Mononuclear cell (primary cell): ENCODE data around the gene GNAI2. TPM values are rescaled to one million over a fixed set of nuclear protein-coding genes. Genes with fewer than 3 reads are reported as not detected.
"Not testable (repeated sequence)": the region's sequence is repeated elsewhere in the genome, so short reads cannot be mapped to it uniquely, and the experiment has no call there.

ENCODE experiments used
- H3K27me3 ChIP-seq: 2 replicates; pipeline ENCODE4 v1.6.0; 2011; ENCODE audit warnings: low read length, control low read depth; ENCODE audit not compliant: insufficient read depth
- H3K4me1 ChIP-seq: 2 replicates; pipeline ENCODE4 v1.5.1; 2011; ENCODE audit warnings: mild to moderate bottlenecking, low read length, control low read depth; ENCODE audit not compliant: insufficient read depth
- H3K4me3 ChIP-seq: 2 replicates; pipeline ENCODE4 v1.5.1; 2011; ENCODE audit warnings: mild to moderate bottlenecking, low read length, moderate library complexity
- H3K9me3 ChIP-seq: 2 replicates; pipeline ENCODE4 v1.5.1; 2011; ENCODE audit warnings: low read depth, mild to moderate bottlenecking, control low read depth, low read length
- total RNA-seq: library from RNA; depleted of rRNA; stranded (reverse); fragments of >200 nt; gene quantifications from one replicate; pipeline ENCODE4 v1.2.3, GENCODE V29; 2012

Gene GNAI2
- total RNA-seq, 1 donor, result 243 TPM

DNA sequence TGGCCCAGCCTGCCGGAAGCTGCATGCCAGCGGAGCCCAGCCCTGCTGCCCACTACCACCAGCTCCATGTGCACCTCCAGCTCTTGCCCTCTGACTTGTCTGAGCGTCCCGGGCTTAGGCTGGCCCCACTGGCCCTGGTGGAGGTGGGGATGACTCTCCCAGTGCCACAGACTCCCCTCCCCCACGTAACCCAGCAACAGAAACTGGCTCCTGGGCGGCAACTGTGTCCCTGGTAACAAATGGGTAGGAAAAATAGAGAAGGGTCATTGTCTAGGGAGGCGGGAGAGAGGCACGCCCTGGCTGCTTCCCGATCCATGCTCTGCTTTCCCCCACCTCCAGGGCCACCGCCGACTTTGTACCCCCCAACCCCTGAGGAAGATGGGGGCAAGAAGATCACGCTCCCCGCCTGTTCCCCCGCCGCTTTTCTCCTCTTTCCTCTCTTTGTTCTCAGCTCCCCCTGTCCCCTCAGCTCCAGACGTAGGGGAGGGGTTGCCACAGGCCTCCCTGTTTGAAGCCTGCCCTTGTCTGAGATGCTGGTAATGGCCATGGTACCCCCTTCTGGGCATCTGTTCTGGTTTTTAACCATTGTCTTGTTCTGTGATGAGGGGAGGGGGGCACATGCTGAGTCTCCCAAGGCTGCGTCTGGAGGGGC is 22.2 kb downstream of the GNAI2 start:
- H3K9me3 ChIP-seq, result no peaks in the 10 kb centered on the region
- no peaks in the 10 kb centered on the region for H3K27me3 ChIP-seq
- H3K4me3 ChIP-seq, result no peak overlapping the region
- H3K4me1 ChIP-seq, result peaks cover 42% of the 10 kb centered on the region

DNA sequence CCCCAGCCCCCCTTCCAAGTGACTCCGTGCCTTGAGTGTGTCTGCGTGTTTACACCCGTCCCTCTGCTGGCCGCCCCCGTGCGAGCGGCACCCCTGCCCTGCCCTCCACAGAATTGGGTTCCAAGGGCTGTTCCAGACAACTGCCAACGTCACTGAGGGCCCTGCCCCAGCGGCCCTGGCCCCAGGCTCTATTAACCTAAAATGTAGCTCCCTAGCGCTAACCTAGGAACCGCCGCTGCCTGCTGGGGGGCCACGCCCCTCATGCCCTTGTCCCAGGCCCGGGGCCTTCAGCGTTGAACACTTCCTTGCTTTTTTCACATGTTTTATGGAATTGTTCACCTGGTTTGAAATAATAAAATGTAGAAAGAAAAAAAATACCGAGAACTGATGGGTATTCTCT is 23.0 kb downstream of the GNAI2 start:
- peaks cover 34% of the 10 kb centered on the region for H3K4me1 ChIP-seq
- no peaks in the 10 kb centered on the region for H3K9me3 ChIP-seq
- no peak overlapping the region for H3K4me3 ChIP-seq
- no peaks in the 10 kb centered on the region for H3K27me3 ChIP-seq

DNA sequence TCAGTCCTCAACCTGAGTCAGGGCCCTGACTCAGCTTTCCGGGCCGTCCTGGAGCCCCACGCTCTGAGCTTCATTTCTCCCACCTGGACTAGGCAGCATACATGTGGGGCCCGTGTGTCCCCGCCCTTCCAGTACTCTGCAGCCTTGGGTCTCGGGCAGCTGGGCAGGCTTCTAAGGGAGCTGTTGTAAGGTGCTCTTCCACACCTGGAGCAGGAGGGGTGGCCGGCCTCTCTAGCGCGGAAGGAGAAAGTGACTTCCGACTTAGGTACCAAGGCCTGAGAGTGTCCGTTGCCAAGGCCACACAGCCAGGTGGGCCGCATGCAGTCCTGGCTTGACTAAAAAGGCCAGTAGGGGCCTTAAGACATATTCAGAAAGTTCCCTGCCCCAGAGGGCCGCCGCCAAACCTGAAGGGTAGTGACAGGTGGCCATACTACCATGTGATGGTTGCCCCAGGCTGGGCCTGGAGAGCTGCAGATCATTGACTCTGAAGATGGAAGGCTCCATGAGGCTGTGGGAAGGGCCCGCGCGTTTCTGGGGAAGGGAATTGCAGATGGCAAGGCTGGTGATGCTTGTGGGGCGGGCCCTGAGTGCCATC is 23.5 kb downstream of the GNAI2 start:
- Histone ChIP-seq H3K4me3 (no peak overlapping the region), H3K27me3 (no peaks in the 10 kb centered on the region), H3K4me1 (peaks cover 29% of the 10 kb centered on the region), H3K9me3 (no peaks in the 10 kb centered on the region)

DNA sequence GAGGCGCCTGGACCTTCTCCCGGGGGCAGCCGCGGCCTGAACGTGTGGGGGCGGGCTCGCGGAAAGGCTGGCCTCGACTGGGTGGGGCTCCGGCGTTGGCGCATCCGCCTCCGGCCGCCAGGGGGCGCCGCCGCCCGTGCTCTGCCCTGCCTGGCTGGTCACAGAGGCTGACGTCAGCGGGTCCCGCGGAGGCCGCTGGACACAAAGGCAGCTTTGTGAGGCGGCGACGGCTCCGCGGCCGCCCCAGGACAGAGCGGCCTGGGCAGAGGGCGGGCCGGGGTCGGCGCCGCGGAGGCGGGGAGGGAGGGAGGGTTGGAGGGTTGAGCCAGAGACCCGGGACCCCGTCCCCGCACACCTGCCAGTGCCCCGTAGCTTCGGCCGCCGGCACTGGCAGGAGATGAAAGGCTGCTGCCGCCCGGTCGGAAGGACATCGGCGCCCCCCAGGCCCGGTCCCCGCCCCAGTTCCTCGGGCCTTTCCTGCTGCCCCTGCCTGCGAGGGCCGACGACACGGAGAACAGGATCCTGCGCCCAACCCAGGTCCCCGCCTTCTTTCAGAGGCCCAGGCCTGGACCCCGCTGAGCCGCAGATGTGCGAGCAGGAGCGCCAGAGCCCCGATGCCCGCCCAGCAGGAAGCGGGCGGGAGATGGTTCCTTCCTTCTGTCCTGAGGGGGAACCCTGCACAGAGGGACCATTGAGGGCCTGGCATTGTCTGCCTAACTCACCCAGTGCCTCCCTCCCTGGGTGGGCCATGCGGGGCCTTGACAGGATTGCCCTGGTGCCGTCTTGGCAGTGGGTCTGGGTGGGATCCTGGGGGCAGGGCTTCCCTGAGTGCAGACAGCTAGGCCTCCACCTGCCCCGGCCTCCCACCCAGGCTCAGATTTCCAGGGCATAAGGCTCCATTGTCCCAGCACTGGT is 24.3 kb downstream of the GNAI2 start:
- Histone ChIP-seq H3K4me1 (peaks cover 21% of the 10 kb centered on the region), H3K27me3 (no peaks in the 10 kb centered on the region), H3K4me3 (peak overlapping the region; percentile 4), H3K9me3 (no peaks in the 10 kb centered on the region)

DNA sequence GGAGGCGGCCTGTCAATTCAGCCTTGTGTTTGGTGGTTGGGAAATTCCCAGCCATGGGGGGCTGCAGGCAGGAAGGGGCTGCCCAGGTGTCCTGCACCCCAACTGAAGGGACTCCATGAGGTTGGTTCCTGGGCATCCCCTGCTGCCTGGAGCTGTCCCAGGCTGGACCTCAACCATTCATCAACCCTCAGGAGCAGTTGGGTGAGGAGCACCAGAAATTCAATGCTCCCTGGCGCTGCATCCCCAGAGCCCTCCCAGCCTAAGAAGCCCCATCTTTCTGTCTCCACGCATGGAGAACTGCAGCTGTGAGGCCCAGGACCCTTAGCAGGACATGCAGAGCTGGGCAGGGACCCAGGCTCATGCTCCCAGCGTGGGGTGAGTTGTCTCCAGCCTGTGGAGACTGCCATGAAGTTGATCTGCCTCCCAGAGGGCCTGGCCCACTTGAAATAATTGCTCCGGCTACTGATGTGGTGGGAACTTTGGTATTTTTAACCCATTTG is 25.0 kb downstream of the GNAI2 start:
- Histone ChIP-seq H3K4me1 (peaks cover 18% of the 10 kb centered on the region), H3K9me3 (no peaks in the 10 kb centered on the region), H3K27me3 (no peaks in the 10 kb centered on the region), H3K4me3 (no peak overlapping the region)

DNA sequence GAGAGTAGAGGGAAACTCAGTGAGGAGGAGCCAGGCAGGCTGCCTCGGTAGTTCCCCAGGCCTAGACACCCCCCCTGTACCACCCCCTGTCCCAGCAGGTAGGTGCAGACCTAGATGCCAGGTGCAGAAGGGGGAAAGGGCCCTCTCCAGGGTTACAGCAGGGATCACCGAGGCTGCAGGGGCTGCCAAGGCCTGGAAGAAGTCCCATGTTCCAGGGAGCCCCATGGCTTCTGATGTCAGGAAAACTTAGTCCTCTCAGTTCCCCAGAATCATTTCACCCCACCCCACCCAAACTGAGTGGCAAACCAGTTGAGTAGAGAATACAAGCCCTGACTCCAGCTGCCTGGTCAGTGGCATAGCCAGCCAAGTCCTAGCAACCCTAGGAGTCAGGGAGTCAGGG is 25.5 kb downstream of the GNAI2 start:
- no peaks in the 10 kb centered on the region for H3K9me3 ChIP-seq
- H3K4me3 ChIP-seq, result no peak overlapping the region
- H3K27me3 ChIP-seq, result no peaks in the 10 kb centered on the region
- peaks cover 18% of the 10 kb centered on the region for H3K4me1 ChIP-seq

DNA sequence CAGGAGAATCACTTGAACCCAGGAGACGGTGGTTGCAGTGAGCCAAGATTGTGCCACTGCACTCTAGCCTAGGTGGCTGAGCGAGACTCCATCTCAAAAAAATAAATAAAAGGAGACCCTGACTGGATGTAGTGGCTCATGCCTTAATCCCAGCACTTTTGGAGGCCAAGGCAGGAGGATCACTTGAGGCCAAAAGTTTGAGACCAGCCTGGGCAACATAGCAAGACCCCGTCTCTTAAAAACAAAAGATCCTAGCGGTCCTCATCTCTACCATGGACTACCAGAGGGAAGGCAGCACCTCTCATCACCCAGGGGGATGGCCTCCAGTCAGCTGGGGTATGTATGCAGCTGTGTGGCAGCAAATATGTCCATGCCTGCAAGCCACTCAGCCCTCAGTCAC is 26.2 kb downstream of the GNAI2 start:
- H3K4me1 ChIP-seq, result peaks cover 18% of the 10 kb centered on the region
- H3K27me3 ChIP-seq, result not testable (repeated sequence)

DNA sequence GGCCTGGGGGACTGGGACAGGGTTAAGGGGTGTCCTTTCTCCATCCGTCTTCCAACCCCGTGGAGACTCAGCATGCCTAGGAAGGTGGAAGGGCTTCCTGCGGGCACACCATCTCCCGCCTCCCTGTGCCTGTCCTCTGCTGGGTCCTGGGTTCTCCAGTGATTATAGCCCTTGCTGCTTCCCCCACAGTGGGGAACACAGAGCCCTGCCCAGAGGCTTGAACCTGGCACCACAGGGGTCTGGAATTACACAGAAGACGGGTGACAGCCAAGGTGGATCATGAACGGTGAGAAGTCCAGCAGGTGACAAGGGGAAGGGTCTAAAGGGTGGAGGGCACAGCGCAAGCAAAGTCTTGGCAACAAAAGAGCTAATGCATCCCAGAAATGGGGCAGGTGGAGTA is 26.8 kb downstream of the GNAI2 start:
- peaks cover 18% of the 10 kb centered on the region for H3K4me1 ChIP-seq
- no peak overlapping the region for H3K4me3 ChIP-seq
- peaks cover 5% of the 10 kb centered on the region for H3K27me3 ChIP-seq

More for the DNA sequence above, 26.2 kb downstream of the GNAI2 start:
- H3K9me3 ChIP-seq, H3K4me3 ChIP-seq: not testable (repeated sequence)

DNA sequence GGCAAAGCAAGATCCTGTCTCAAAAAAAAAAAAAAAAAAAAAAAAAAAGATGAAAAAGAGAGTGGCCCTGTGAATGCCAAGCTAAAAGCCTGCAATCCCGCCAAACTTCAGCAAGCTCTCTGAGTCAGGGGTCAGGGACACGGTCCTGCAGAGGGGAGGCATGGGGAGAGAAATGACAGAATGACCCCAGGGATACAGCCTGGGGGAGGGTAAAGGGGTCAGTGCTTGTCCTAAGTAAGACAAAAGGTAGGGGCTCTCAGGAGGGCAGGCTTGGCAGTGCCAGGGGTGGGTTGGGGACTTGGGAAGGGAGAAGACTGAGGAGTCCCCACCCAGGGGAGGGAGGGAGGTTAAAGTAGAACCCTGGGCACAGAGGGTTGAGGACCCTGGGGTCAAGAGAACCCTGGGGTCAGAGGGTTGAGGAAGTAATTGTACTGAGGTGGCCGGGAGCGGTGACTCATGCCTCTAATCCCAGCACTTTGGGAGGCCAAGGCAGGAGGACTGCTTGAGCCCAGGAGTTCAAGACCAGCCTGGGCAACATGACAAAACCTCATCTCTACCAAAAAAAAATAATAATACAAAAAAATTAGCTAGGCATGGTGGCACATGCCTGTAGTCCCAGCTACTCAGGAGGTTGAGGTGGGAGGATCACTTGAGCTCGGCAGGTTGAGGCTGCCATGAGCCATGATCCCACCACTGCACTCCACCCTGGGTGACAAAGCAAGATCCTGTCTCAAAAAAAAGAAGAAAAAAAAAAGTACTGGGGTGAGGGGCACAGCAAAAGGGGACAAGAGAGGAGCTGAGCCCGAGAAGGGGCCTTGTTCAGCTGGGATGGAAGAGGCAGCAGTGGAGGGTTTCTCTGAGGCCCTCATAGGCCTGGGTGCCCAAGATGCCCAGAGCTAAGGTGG is 27.7 kb downstream of the GNAI2 start:
- H3K4me3 ChIP-seq, result no peak overlapping the region
- peaks cover 5% of the 10 kb centered on the region for H3K27me3 ChIP-seq
- H3K9me3 ChIP-seq, result no peaks in the 10 kb centered on the region
- peaks cover 18% of the 10 kb centered on the region for H3K4me1 ChIP-seq

More for the DNA sequence above, 26.8 kb downstream of the GNAI2 start:
- H3K9me3 ChIP-seq, result no peaks in the 10 kb centered on the region

DNA sequence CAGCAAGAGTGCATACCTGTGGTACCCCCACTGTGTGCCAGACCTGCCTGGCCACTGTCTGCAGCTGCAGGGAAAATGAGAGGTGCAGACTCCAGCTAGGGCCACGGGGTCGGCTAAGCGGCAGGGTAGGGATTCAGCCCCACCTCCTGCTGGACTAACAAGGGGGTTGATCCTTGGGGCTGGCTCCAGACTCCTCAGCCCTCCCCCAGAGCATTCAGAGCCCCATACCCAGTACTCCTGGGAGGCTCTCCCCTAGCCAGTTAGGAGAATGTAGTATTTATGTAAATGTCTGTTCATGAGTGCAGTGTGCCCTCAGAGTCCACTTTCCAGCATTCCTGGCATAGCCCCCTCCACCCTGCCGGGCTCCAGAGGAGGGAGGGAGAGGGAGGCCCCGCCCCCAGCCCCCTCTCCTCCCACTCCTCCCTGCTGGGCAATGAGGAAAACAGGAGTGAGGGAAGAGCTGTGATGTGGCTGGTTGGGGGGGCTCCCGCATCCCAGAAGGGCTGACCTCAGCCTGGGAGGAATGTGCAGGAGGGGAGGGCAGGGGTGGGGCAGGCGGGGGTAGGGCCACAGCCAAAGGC is 28.5 kb downstream of the GNAI2 start:
- Histone ChIP-seq H3K9me3 (no peaks in the 10 kb centered on the region), H3K27me3 (peaks cover 5% of the 10 kb centered on the region), H3K4me1 (peaks cover 12% of the 10 kb centered on the region), H3K4me3 (no peak overlapping the region)

DNA sequence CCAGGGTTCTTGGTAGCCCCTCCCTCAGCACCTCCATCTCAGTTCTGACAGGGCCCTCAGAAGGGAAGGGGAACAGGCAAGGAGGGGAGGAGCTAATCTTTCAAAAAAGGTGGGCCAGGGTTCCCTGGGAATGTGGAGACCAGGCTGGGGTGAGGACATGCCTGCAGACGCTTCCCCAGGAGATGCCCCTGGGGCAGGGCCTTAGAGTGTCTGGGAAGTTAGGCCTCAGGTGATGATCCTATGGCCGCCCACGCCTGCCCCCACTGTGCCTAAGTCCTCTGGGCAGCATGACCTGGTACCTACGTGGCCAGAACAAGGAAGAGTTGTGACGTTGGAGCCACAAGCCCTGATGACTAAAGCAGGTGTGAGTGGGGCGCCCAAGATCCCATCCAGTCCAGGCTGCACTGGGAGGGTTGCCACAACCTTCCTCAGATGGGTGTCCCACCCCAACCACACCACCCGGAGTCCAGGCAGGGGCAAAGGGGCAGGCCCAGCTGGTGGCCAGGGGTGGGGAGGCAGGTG is 29.0 kb downstream of the GNAI2 start:
- peaks cover 7% of the 10 kb centered on the region for H3K4me1 ChIP-seq
- peaks cover 5% of the 10 kb centered on the region for H3K27me3 ChIP-seq
- H3K9me3 ChIP-seq, result no peaks in the 10 kb centered on the region
- H3K4me3 ChIP-seq, result no peak overlapping the region

DNA sequence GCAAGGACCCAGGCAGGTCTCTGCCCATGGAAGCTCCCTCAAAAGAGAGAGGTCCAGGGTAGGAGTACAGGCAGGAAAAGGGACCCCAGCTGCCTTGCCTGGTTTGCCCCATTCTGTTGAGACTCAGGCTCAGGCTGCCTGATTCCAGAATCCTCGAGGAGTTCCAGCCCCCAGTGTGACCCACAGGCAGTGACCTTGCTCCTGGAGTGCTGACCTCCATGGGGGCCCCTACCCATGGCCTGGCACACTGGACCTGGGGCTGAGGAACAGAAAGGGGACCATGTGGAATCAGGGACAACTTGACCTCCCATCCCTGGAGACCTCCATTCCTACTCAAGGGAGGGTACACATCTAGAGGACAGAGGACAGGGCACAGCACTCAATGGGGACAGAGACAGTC is 29.6 kb downstream of the GNAI2 start:
- H3K27me3 ChIP-seq, result peaks cover 5% of the 10 kb centered on the region
- no peak overlapping the region for H3K4me3 ChIP-seq

DNA sequence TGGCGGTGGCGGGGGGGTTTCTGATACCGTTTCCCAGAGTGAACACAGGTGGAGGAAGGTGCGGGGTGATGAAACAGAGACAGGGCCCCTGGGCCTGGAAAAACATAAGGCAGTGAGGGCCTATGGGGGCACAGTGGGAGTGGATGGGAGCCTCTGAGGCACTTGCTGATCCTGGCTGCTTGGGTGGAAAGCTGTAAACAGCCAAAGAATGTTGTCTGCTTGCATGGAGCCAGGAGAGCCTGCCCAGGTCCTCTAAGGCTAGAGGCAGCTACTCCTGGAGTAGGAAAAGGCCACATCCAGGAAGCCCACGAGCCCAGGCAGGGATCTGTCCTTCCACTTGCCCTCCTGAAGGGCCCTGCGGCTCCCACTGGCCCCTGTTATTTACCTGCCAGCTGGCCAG is 30.0 kb downstream of the GNAI2 start:
- Histone ChIP-seq H3K4me3 (no peak overlapping the region), H3K4me1 (no peaks in the 10 kb centered on the region), H3K9me3 (no peaks in the 10 kb centered on the region), H3K27me3 (peaks cover 5% of the 10 kb centered on the region)

More for the DNA sequence above, 29.6 kb downstream of the GNAI2 start:
- peaks cover 3% of the 10 kb centered on the region for H3K4me1 ChIP-seq
- no peaks in the 10 kb centered on the region for H3K9me3 ChIP-seq

DNA sequence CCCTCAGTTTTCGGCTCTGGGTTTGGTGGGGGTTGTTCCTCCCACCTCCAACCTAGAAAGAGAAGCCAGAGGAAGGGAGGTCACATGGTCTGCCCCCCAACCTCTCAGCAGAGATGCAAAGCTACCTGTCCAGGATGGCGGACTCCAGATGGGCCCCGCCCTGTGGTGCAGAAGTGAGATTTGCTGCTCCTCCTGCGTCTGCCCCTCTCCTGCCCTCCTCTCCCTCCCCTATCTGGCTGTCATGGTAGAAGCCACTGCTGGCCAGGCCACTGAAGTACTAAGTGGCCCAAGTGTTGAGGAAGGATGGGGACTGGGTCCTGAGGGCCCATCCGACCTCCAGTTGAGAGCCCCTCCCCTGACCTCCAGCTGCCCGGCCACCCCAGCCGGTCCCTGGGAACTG is 30.8 kb downstream of the GNAI2 start:
- Histone ChIP-seq H3K4me3 (no peak overlapping the region), H3K4me1 (no peaks in the 10 kb centered on the region), H3K9me3 (no peaks in the 10 kb centered on the region), H3K27me3 (peaks cover 5% of the 10 kb centered on the region)
